ENCODE data around the gene TRIM24. TPM values are rescaled to one million over a fixed set of nuclear protein-coding genes. Genes with fewer than 3 reads are reported as not detected.

The TRIM24 gene
- total and polyA plus RNA-seq, 2 of the 13 experiments (the other 11 are each of a cell fraction or from before 2014, with no cell fraction given), result 100 to 106 TPM

GRCh38 chr7:138613630-138614029 is 153.6 kb downstream of the TRIM24 start (continued):
- TF ChIP-seq MED1 (CRISPR knock-in tag; IDR thresholded peaks at IDR 0.05) (no peak), ZNF841 (CRISPR knock-in tag; IDR thresholded peaks at IDR 0.05; ENCODE audit: borderline replicate concordance) (no peak), ZNF780A (CRISPR knock-in tag; IDR thresholded peaks at IDR 0.05) (no peak), HIC2 (CRISPR knock-in tag; IDR thresholded peaks at IDR 0.05; ENCODE audit: low read depth) (no peak), DR1 (CRISPR knock-in tag; IDR thresholded peaks at IDR 0.05) (no peak), SRY (CRISPR knock-in tag; IDR thresholded peaks at IDR 0.05) (no peak), PRMT3 (CRISPR knock-in tag; IDR thresholded peaks at IDR 0.05; ENCODE audit: borderline replicate concordance, low read depth) (no peak), CSRNP2 (CRISPR knock-in tag; conservative IDR thresholded peaks at IDR 0.05; ENCODE audit: low read depth) (no peak), GATAD2A (CRISPR knock-in tag; IDR thresholded peaks at IDR 0.05) (peak; percentile 15; the same call in 1 of the 2 replicates), NR2F2 (IDR thresholded peaks at IDR 0.05; ENCODE audit: borderline replicate concordance, low read depth) (no peak), BCL3 (CRISPR knock-in tag; IDR thresholded peaks at IDR 0.05) (no peak), SAP130 (CRISPR knock-in tag; IDR thresholded peaks at IDR 0.05; ENCODE audit: low read depth) (peak; percentile 18), RARA (CRISPR knock-in tag; IDR thresholded peaks at IDR 0.05) (peak; percentile 27; the same call in 1 of the 2 replicates), ZSCAN30 (CRISPR knock-in tag; IDR thresholded peaks at IDR 0.05) (0 out of 2 replicates have a peak, but pooled peaks have one; percentile 28), FOXA1 (IDR thresholded peaks at IDR 0.05) (no peak), FOXA1 (CRISPR knock-in tag; IDR thresholded peaks at IDR 0.05) (no peak), TRIM22 (IDR thresholded peaks at IDR 0.05) (no peak), ZEB1 (IDR thresholded peaks at IDR 0.05; ENCODE audit: insufficient replicate concordance, low read depth) (no peak), KDM4B (CRISPR knock-in tag; IDR thresholded peaks at IDR 0.05) (no peak), ZBTB39 (CRISPR knock-in tag; IDR thresholded peaks at IDR 0.05) (no peak), RFXANK (CRISPR knock-in tag; IDR thresholded peaks at IDR 0.05) (no peak), RARG (CRISPR knock-in tag; IDR thresholded peaks at IDR 0.05; ENCODE audit: low read depth) (no peak), ESRRA (CRISPR knock-in tag; IDR thresholded peaks at IDR 0.05; ENCODE audit: low read depth) (no peak), SKI (IDR thresholded peaks at IDR 0.05; ENCODE audit: partially characterized antibody) (no peak)
